SK-N-SH treated with all-trans-retinoic acid at 6 μM for 48 hours (cell line): ENCODE measurements around the gene B4GALT7.

Source experiments
- PPARA ChIP-seq: fragments of 250-450 bp; sonication (Bioruptor Pico); IDR thresholded peaks from 2 replicates; pipeline ENCODE4 v1.5.0; 2020; ENCODE audit warnings: mild to moderate bottlenecking, borderline replicate concordance
- ZFP3 ChIP-seq: fragments of 250-450 bp; sonication (Bioruptor Pico); IDR thresholded peaks from 2 replicates; pipeline ENCODE4 v1.5.0; 2020; ENCODE audit warnings: mild to moderate bottlenecking, moderate library complexity
- ZFP30 ChIP-seq: fragments of 450-650 bp; formaldehyde crosslinking; IDR thresholded peaks from 2 replicates; pipeline ENCODE4 v1.5.0; 2022; ENCODE audit warnings: mild to moderate bottlenecking, moderate library complexity
- ZNF8 ChIP-seq: fragments of 450-650 bp; formaldehyde crosslinking; IDR thresholded peaks from 2 replicates; pipeline ENCODE4 v1.5.0; 2020; ENCODE audit warnings: mild to moderate bottlenecking, moderate library complexity

DNA sequence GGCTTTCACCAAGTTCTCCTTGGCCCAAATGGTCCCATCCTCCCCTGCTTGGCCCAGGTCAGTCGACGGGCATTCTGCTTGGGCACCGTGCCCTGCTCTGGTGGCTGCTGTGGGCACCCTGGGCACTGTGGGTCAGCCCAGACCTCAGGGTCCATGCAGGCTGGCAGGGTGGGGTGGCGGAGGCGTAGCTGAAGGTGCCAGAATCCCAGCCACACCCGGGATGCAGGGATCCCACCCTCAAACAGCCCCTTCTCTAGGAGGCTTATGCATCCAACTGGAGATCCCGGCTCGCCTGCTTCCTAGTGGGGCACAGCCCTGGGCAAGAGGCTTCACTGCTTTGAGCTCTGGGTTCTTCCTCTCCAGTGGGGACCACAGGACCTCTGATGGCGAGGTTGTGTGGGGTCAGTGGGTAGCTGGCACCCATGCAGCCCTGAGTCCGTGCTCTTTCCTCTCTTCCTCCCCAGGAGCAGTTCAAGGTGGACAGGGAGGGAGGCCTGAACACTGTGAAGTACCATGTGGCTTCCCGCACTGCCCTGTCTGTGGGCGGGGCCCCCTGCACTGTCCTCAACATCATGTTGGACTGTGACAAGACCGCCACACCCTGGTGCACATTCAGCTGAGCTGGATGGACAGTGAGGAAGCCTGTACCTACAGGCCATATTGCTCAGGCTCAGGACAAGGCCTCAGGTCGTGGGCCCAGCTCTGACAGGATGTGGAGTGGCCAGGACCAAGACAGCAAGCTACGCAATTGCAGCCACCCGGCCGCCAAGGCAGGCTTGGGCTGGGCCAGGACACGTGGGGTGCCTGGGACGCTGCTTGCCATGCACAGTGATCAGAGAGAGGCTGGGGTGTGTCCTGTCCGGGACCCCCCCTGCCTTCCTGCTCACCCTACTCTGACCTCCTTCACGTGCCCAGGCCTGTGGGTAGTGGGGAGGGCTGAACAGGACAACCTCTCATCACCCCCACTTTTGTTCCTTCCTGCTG lies 9.4 kb downstream of the B4GALT7 start:
- TF ChIP-seq ZFP3 (CRISPR knock-in tag), result no peak
- TF ChIP-seq ZFP30 (CRISPR knock-in tag), result no peak
- no peak for TF ChIP-seq ZNF8
- no peak for TF ChIP-seq PPARA (CRISPR knock-in tag)
